Stimulated activated CD4-positive, alpha-beta T cell treated with anti-CD3 and anti-CD28 coated beads, Interleukin-2, amount 100 ng/mL, for 24 hours (primary cell): ENCODE data around the gene RAB33B.
"Not testable (repeated sequence)": the region's sequence is repeated elsewhere in the genome, so short reads cannot be mapped to it uniquely, and the experiment has no call there.

Source experiments
- DNase-seq, 2 donors: peaks; one replicate each; pipeline ENCODE4 v3.0.0-alpha.2; 2020

RAB33B gene

GRCh38 chr4:139465922-139466321 lies 12.0 kb downstream of the RAB33B start:
- DNase-seq: no peak

- not testable (repeated sequence) for DNase-seq
These were observed 14.8 kb downstream of the RAB33B start for GRCh38 chr4:139468756-139469155.

- no peak for DNase-seq
These were observed 15.3 kb downstream of the RAB33B start for GRCh38 chr4:139469216-139469615.

GRCh38 chr4:139469869-139470268 lies 15.9 kb downstream of the RAB33B start:
- DNase-seq: no peak

- DNase-seq: no peak
These were observed 16.4 kb downstream of the RAB33B start for GRCh38 chr4:139470295-139470694.

- no peak for DNase-seq
These were observed 17.2 kb downstream of the RAB33B start for GRCh38 chr4:139470997-139471665.

GRCh38 chr4:139472852-139473251 lies 18.9 kb downstream of the RAB33B start:
- no peak for DNase-seq

- DNase-seq: no peak
These were observed 22.4 kb downstream of the RAB33B start for GRCh38 chr4:139476363-139476762.

GRCh38 chr4:139481465-139481864 lies 27.5 kb downstream of the RAB33B start:
- DNase-seq: no peak

GRCh38 chr4:139483000-139483399 lies 29.1 kb downstream of the RAB33B start:
- DNase-seq: no peak

GRCh38 chr4:139484783-139485311 lies 30.9 kb downstream of the RAB33B start:
- DNase-seq: no peak

- no peak for DNase-seq
These were observed 34.5 kb downstream of the RAB33B start for GRCh38 chr4:139488442-139488841.

- DNase-seq: no peak
These were observed 35.7 kb downstream of the RAB33B start for GRCh38 chr4:139489638-139490037.

GRCh38 chr4:139492429-139492828 lies 38.5 kb downstream of the RAB33B start:
- no peak for DNase-seq

- DNase-seq: no peak
These were observed 39.3 kb downstream of the RAB33B start for GRCh38 chr4:139493176-139493575.

- DNase-seq: no peak
These were observed 45.3 kb downstream of the RAB33B start for GRCh38 chr4:139499186-139499585.

GRCh38 chr4:139501117-139501516 lies 47.2 kb downstream of the RAB33B start:
- no peak for DNase-seq

GRCh38 chr4:139501527-139501926 lies 47.6 kb downstream of the RAB33B start:
- no peak for DNase-seq

- no peak for DNase-seq
These were observed 48.3 kb downstream of the RAB33B start for GRCh38 chr4:139501927-139502899.

- DNase-seq: no peak
These were observed 49.8 kb downstream of the RAB33B start for GRCh38 chr4:139503622-139504166.

- DNase-seq: no peak
These were observed 52.9 kb downstream of the RAB33B start for GRCh38 chr4:139506774-139507173.

GRCh38 chr4:139508581-139509237 lies 54.8 kb downstream of the RAB33B start:
- DNase-seq: no peak
